ENCODE results near the gene RUBCN.
"Not testable (repeated sequence)": the region's sequence is repeated elsewhere in the genome, so short reads cannot be mapped to it uniquely, and the experiment has no call there.

GRCh38 chr3:197627158-197627771, 109.4 kb downstream of the RUBCN start:
- not testable (repeated sequence) for TF ChIP-seq EZH2 (IDR thresholded peaks at IDR 0.05); POLR2AphosphoS5 (IDR thresholded peaks at IDR 0.05; ENCODE audit: borderline replicate concordance, low read depth, low read length)
